PFSK-1 (cell line): Measurements from ENCODE around the gene TOR2A.

ENCODE experiments used
- FOXP2 ChIP-seq: optimal IDR thresholded peaks from 2 replicates; pipeline ENCODE3; 2011; ENCODE audit warnings: borderline replicate concordance, control low read depth, inconsistent platforms; ENCODE audit not compliant: insufficient read depth; ENCODE audit errors: extremely low read length, extremely low read depth
- POLR2AphosphoS5 ChIP-seq: IDR thresholded peaks from 2 replicates; pipeline ENCODE4 v1.6.1; 2012; ENCODE audit warnings: low read depth, mild to moderate bottlenecking, control low read depth, low read length, moderate library complexity
- REST ChIP-seq, 2 experiments: IDR thresholded peaks; 2 replicates each; pipeline versions ENCODE4 v1.6.1 to v1.8.0; 2011 to 2012; ENCODE audit warnings: low read depth in 2 of 2, low read length in 2 of 2, control low read depth in 1 of 2, inconsistent platforms in 1 of 2, mild to moderate bottlenecking in 1 of 2, moderate library complexity in 1 of 2; ENCODE audit not compliant: insufficient read depth in 1 of 2
- SIN3A ChIP-seq: IDR thresholded peaks from 2 replicates; pipeline ENCODE4 v1.6.1; 2012; ENCODE audit warnings: mild to moderate bottlenecking, low read length, moderate library complexity, borderline replicate concordance; ENCODE audit not compliant: insufficient read depth
- TAF1 ChIP-seq: IDR thresholded peaks from 2 replicates; pipeline ENCODE4 v1.6.1; 2012; ENCODE audit warnings: low read length, control low read depth, borderline replicate concordance; ENCODE audit not compliant: insufficient read depth

The TOR2A gene

GRCh38 chr9:127700594-127701255 is 34.4 kb downstream of the TOR2A start:
- TF ChIP-seq FOXP2 (no peak), POLR2AphosphoS5 (no peak), SIN3A (no peak), TAF1 (no peak), REST (IDR thresholded peaks at IDR 0.05; ENCODE audit: insufficient read depth in 1 of 2, low read depth in 2 of 2, low read length in 2 of 2) (no peak)

GRCh38 chr9:127700140-127700539 is 35.0 kb downstream of the TOR2A start:
- TF ChIP-seq TAF1 (no peak), POLR2AphosphoS5 (no peak), REST (IDR thresholded peaks at IDR 0.05; ENCODE audit: insufficient read depth in 1 of 2, low read depth in 2 of 2, low read length in 2 of 2) (no peak), SIN3A (no peak)

GRCh38 chr9:127698985-127699670 is 36.0 kb downstream of the TOR2A start:
- no peak for TF ChIP-seq SIN3A
- no peak for TF ChIP-seq POLR2AphosphoS5
- no peak for TF ChIP-seq FOXP2
- no peak for TF ChIP-seq REST (IDR thresholded peaks at IDR 0.05; ENCODE audit: insufficient read depth in 1 of 2, low read depth in 2 of 2, low read length in 2 of 2)
- TF ChIP-seq TAF1: no peak

GRCh38 chr9:127698386-127698785 is 36.7 kb downstream of the TOR2A start:
- TF ChIP-seq POLR2AphosphoS5 (no peak), TAF1 (no peak), REST (IDR thresholded peaks at IDR 0.05; ENCODE audit: insufficient read depth in 1 of 2, low read depth in 2 of 2, low read length in 2 of 2) (no peak), FOXP2 (no peak), SIN3A (no peak)
